ENCODE data around the gene CD44.

The CD44 gene

DNA sequence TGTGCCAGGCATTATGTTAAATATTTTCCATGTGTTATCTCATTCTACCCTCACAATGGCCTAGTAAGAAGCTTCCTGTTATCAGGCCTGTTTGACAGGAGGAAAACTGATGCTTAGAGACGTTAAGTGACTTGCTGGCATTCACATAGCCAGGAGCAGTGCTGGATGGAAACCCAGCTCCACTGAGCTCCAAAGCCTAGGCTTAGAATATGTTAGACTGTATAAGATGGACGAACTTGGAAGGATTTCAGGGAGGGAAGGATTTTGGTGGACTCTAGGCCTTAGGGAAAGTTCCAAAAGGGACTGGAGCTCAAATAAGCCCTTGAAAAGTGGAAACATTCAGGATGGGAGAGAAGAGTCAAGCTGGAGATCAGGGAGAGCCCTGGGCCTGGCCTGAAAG lies 2.1 kb downstream of the CD44 start:
- Histone ChIP-seq H3K36me3 (ENCODE audit: insufficient read depth, low read length) (no peaks in the 10 kb centered on the region), H3K27me3 (ENCODE audit: insufficient read depth, low read length) (no peaks in the 10 kb centered on the region), H3K4me2 (ENCODE audit: low read length) (no peak overlapping the region), H3K4me1 (ENCODE audit: insufficient read depth, low read length, severe bottlenecking) (no peaks in the 10 kb centered on the region), H3F3A (ENCODE audit: insufficient read depth, low read length) (no peaks in the 10 kb centered on the region), H3K79me2 (ENCODE audit: insufficient read depth, low read length) (no peaks in the 10 kb centered on the region), H3K9ac (ENCODE audit: low read length) (no peak overlapping the region), H2AFZ (ENCODE audit: low read length) (no peak overlapping the region), H3K27ac (ENCODE audit: low read depth, low read length, poor library complexity, severe bottlenecking) (no peak overlapping the region), H3K9me3 (ENCODE audit: low read length) (no peaks in the 10 kb centered on the region), H4K20me1 (ENCODE audit: insufficient read depth, low read length) (no peaks in the 10 kb centered on the region), H3K4me3 (ENCODE audit: low read depth, low read length, poor library complexity, severe bottlenecking) (no peak overlapping the region), H3K9me2 (ENCODE audit: low read depth, low read length) (no peaks in the 10 kb centered on the region)
- no peak for TF ChIP-seq CTCF (IDR thresholded peaks at IDR 0.05; ENCODE audit: low read length)
- TF ChIP-seq EZH2 (IDR thresholded peaks at IDR 0.05; ENCODE audit: borderline replicate concordance, low read length), result no peak

- Histone ChIP-seq H3K27ac (ENCODE audit: low read depth, low read length, poor library complexity, severe bottlenecking) (no peak overlapping the region), H3K4me2 (ENCODE audit: low read length) (no peak overlapping the region), H3K36me3 (ENCODE audit: insufficient read depth, low read length) (no peaks in the 10 kb centered on the region), H3K9ac (ENCODE audit: low read length) (no peak overlapping the region), H3K9me2 (ENCODE audit: low read depth, low read length) (no peaks in the 10 kb centered on the region), H3F3A (ENCODE audit: insufficient read depth, low read length) (no peaks in the 10 kb centered on the region), H3K79me2 (ENCODE audit: insufficient read depth, low read length) (no peaks in the 10 kb centered on the region), H3K27me3 (ENCODE audit: insufficient read depth, low read length) (no peaks in the 10 kb centered on the region), H3K4me3 (ENCODE audit: low read depth, low read length, poor library complexity, severe bottlenecking) (no peak overlapping the region), H2AFZ (ENCODE audit: low read length) (no peak overlapping the region), H3K4me1 (ENCODE audit: insufficient read depth, low read length, severe bottlenecking) (no peaks in the 10 kb centered on the region), H4K20me1 (ENCODE audit: insufficient read depth, low read length) (no peaks in the 10 kb centered on the region), H3K9me3 (ENCODE audit: low read length) (no peaks in the 10 kb centered on the region)
- TF ChIP-seq CTCF (IDR thresholded peaks at IDR 0.05; ENCODE audit: low read length) (no peak), EZH2 (IDR thresholded peaks at IDR 0.05; ENCODE audit: borderline replicate concordance, low read length) (no peak)
Observed at GRCh38 chr11:35141571-35141971, 2.6 kb downstream of the CD44 start.

- Histone ChIP-seq H4K20me1 (ENCODE audit: insufficient read depth, low read length) (no peaks in the 10 kb centered on the region), H3K36me3 (ENCODE audit: insufficient read depth, low read length) (no peaks in the 10 kb centered on the region), H3K27me3 (ENCODE audit: insufficient read depth, low read length) (no peaks in the 10 kb centered on the region), H3K79me2 (ENCODE audit: insufficient read depth, low read length) (no peaks in the 10 kb centered on the region), H3K9me3 (ENCODE audit: low read length) (no peaks in the 10 kb centered on the region), H3K9ac (ENCODE audit: low read length) (no peak overlapping the region), H2AFZ (ENCODE audit: low read length) (no peak overlapping the region), H3K27ac (ENCODE audit: low read depth, low read length, poor library complexity, severe bottlenecking) (no peak overlapping the region), H3F3A (ENCODE audit: insufficient read depth, low read length) (no peaks in the 10 kb centered on the region), H3K4me1 (ENCODE audit: insufficient read depth, low read length, severe bottlenecking) (no peaks in the 10 kb centered on the region), H3K4me2 (ENCODE audit: low read length) (no peak overlapping the region), H3K9me2 (ENCODE audit: low read depth, low read length) (no peaks in the 10 kb centered on the region), H3K4me3 (ENCODE audit: low read depth, low read length, poor library complexity, severe bottlenecking) (no peak overlapping the region)
- no peak for TF ChIP-seq EZH2 (IDR thresholded peaks at IDR 0.05; ENCODE audit: borderline replicate concordance, low read length)
- peak; percentile 28; the same call in 1 of the 2 replicates for TF ChIP-seq CTCF (IDR thresholded peaks at IDR 0.05; ENCODE audit: low read length)
Observed at GRCh38 chr11:35142481-35143075, 3.6 kb downstream of the CD44 start.
